Mesodermal cell (in vitro differentiated cells): ENCODE measurements around the gene WWC2.

Experiments used
- H3K27ac ChIP-seq: 2 replicates; pipeline ENCODE4 v1.7.0; 2013; ENCODE audit warnings: mild to moderate bottlenecking, low read depth, low read length, moderate library complexity; ENCODE audit not compliant: severe bottlenecking
- H3K36me3 ChIP-seq: 2 replicates; pipeline ENCODE4 v1.7.1; 2013; ENCODE audit warnings: mild to moderate bottlenecking, low read length, moderate library complexity; ENCODE audit not compliant: control insufficient read depth, insufficient read depth
- H3K4me1 ChIP-seq: one replicate; pipeline ENCODE4 v1.7.1; 2013; ENCODE audit warnings: mild to moderate bottlenecking, low read length; ENCODE audit not compliant: insufficient read depth, control insufficient read depth, poor library complexity, severe bottlenecking
- H3K4me3 ChIP-seq: 2 replicates; pipeline ENCODE4 v1.7.0; 2013; ENCODE audit warnings: low read length, control low read depth, mild to moderate bottlenecking; ENCODE audit not compliant: insufficient read depth, poor library complexity, severe bottlenecking; ENCODE audit errors: extremely low read depth
- H3K9me3 ChIP-seq: 2 replicates; pipeline ENCODE4 v1.7.1; 2013; ENCODE audit warnings: mild to moderate bottlenecking, low read length, moderate library complexity; ENCODE audit not compliant: control insufficient read depth
- WGBS, 2 experiments: methylation state at CpG; one replicate each; pipeline ENCODE4 v1.1.5; 2013; ENCODE audit warnings: missing lambda C conversion rate in 2 of 2; ENCODE audit not compliant: insufficient coverage in 2 of 2; 5-methylcytosine and 5-hydroxymethylcytosine counted together

The WWC2 gene

GRCh38 chr4:183358215-183358755, 259.2 kb downstream of the WWC2 start:
- no peak overlapping the region for H3K27ac ChIP-seq
- no peaks in the 10 kb centered on the region for H3K36me3 ChIP-seq
- H3K4me3 ChIP-seq, result no peak overlapping the region
- H3K9me3 ChIP-seq, result no peaks in the 10 kb centered on the region
- 87 to 92% methylated on average over 13 of the region's 13 CpGs for WGBS, 2 experiments
- H3K4me1 ChIP-seq, result peaks cover 16% of the 10 kb centered on the region

- no peaks in the 10 kb centered on the region for H3K36me3 ChIP-seq
- H3K4me1 ChIP-seq, result peaks cover 16% of the 10 kb centered on the region
- H3K4me3 ChIP-seq, result no peak overlapping the region
- H3K27ac ChIP-seq, result peak overlapping the region; percentile 73
- H3K9me3 ChIP-seq, result no peaks in the 10 kb centered on the region
- 74% methylated on average over 7 to 8 of the region's 11 CpGs for WGBS, 2 experiments
Observed at GRCh38 chr4:183360161-183360919, 261.3 kb downstream of the WWC2 start.

GRCh38 chr4:183362036-183362435, 263.0 kb downstream of the WWC2 start:
- Histone ChIP-seq H3K4me1 (peaks cover 16% of the 10 kb centered on the region), H3K27ac (no peak overlapping the region), H3K9me3 (no peaks in the 10 kb centered on the region), H3K4me3 (no peak overlapping the region), H3K36me3 (no peaks in the 10 kb centered on the region)
- WGBS, 2 experiments, result 93 to 100% methylated on average over 4 of the region's 4 CpGs

GRCh38 chr4:183362916-183363542, 264.0 kb downstream of the WWC2 start:
- no peak overlapping the region for H3K4me3 ChIP-seq
- 70 to 72% methylated on average over 9 to 10 of the region's 15 CpGs for WGBS, 2 experiments
- H3K36me3 ChIP-seq, result no peaks in the 10 kb centered on the region
- H3K4me1 ChIP-seq, result peaks cover 16% of the 10 kb centered on the region
- no peak overlapping the region for H3K27ac ChIP-seq
- H3K9me3 ChIP-seq, result no peaks in the 10 kb centered on the region

GRCh38 chr4:183364025-183364424, 265.0 kb downstream of the WWC2 start:
- Histone ChIP-seq H3K36me3 (no peaks in the 10 kb centered on the region), H3K27ac (no peak overlapping the region), H3K4me3 (no peak overlapping the region), H3K4me1 (peaks cover 16% of the 10 kb centered on the region), H3K9me3 (no peaks in the 10 kb centered on the region)
- 81 to 84% methylated on average over 9 to 10 of the region's 10 CpGs for WGBS, 2 experiments

GRCh38 chr4:183366206-183366835, 267.3 kb downstream of the WWC2 start:
- Histone ChIP-seq H3K4me3 (no peak overlapping the region), H3K9me3 (no peaks in the 10 kb centered on the region), H3K27ac (no peak overlapping the region), H3K4me1 (no peaks in the 10 kb centered on the region), H3K36me3 (no peaks in the 10 kb centered on the region)
- WGBS, 2 experiments, result 84 to 92% methylated on average over 10 to 16 of the region's 16 CpGs

- peaks cover 8% of the 10 kb centered on the region for H3K9me3 ChIP-seq
- no peaks in the 10 kb centered on the region for H3K4me1 ChIP-seq
- 78 to 92% methylated on average over 6 to 8 of the region's 8 CpGs for WGBS, 2 experiments
- no peak overlapping the region for H3K4me3 ChIP-seq
- no peak overlapping the region for H3K27ac ChIP-seq
- no peaks in the 10 kb centered on the region for H3K36me3 ChIP-seq
Observed at GRCh38 chr4:183369073-183369472, 270.0 kb downstream of the WWC2 start.
